Activated CD4-positive, CD25-positive, alpha-beta regulatory T cell treated with anti-CD3 and anti-CD28 coated beads, Interleukin-2, amount 50 U/mL, for 72 hours (primary cell): ENCODE data around the gene OSBP2.
"Not testable (repeated sequence)": the region's sequence is repeated elsewhere in the genome, so short reads cannot be mapped to it uniquely, and the experiment has no call there.

Experiments used
- DNase-seq: peaks from one replicate; pipeline ENCODE4 v3.0.0; 2021

OSBP2 gene

GRCh38 chr22:30679895-30680690 is 14.6 kb upstream of the OSBP2 start:
- DNase-seq: not testable (repeated sequence)

GRCh38 chr22:30680991-30681770 is 13.5 kb upstream of the OSBP2 start:
- no peak for DNase-seq

GRCh38 chr22:30681831-30682230 is 12.8 kb upstream of the OSBP2 start:
- DNase-seq: no peak

- DNase-seq: no peak
These were observed 9.5 kb upstream of the OSBP2 start for GRCh38 chr22:30685178-30685577.

DNA sequence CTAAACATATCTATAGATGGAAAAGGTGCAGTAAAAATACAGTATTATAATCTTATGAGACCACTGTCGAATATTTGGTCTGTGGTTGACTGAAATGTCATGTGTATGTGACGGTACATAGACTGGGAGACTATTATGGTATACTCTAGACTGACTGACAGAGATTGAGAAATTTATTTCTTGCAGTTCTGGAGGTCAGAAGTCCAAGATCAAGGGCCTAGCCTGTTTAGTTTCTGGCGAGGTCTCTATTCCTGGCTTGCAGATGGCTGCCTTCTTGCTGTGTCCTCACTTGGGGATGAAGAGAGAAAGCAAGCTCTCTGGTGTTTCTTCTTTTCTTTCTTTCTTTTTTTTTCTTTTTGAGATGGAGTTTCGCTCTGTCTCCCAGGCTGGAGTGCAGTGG is 7.3 kb upstream of the OSBP2 start:
- DNase-seq: no peak

DNA sequence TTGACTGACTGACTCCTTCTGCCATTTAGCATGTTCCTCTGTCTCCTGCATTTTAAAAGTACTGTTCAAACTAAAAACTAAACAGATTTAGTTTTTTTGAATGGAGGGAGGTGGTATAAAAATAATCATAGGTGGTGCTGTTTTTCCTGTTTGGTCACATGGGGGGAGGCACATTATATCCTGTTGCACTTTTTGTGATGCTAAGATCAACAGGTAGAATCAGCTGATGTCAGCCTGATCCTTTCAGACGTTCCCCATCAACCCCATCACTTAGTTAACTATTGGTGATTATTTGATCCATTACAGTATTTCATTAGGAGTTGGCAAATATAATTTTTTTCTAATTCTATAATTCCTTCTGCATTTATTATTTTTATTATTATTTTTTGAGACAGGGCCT is 5.1 kb upstream of the OSBP2 start:
- no peak for DNase-seq

- DNase-seq: no peak
These were observed 3.5 kb upstream of the OSBP2 start for GRCh38 chr22:30691204-30691603.

GRCh38 chr22:30694171-30694639 is 469 bp upstream of the OSBP2 start:
- peak; percentile 58 for DNase-seq

- DNase-seq: peak; percentile 33
These were observed 727 bp downstream of the OSBP2 start for GRCh38 chr22:30695351-30695851.

- no peak for DNase-seq
These were observed 1.4 kb downstream of the OSBP2 start for GRCh38 chr22:30695871-30696655.

- DNase-seq: no peak
These were observed 3.3 kb downstream of the OSBP2 start for GRCh38 chr22:30697975-30698374.

DNA sequence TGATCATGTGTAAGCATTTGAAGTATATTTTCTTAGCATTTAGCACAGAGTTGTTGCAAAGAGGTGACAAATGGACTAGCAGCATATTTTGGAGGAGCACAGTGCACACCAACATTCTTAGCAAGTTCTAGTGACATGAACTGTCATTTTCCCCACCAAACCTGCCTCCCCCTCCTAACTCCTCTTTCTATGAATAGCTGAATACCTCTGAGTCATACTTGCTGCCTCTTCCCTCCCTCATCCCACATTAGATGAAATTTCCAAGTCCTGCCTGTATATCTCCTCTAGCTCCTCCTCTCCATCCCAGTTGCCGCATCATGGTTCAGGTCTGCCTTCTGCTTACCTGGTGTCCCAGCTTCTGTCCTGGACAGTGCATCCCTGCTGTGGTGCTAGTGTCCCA is 7.2 kb downstream of the OSBP2 start:
- no peak for DNase-seq

GRCh38 chr22:30702856-30703255 is 8.2 kb downstream of the OSBP2 start:
- DNase-seq: no peak

DNA sequence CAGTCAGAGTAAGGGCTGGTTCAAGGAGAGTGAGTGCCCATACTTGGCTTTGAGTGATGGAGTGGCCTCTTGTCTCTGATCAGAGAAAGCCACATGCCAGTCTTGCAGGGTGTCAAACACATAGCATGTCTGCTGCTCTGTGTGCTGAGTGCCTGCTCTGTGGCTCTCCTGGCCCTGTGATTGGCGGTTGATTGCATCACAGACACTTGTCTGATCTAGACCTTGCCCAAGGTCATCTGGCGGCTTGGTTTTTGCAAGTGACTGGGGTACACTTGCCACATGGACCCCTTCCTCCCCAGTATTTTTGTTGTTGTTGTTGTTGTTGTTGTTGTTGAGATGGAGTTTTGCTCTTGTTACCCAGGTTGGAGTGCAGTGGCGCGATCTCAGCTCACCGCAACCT is 10.3 kb downstream of the OSBP2 start:
- DNase-seq: no peak

GRCh38 chr22:30705710-30706651 is 11.3 kb downstream of the OSBP2 start:
- DNase-seq: no peak

GRCh38 chr22:30709980-30710379 is 15.3 kb downstream of the OSBP2 start:
- not testable (repeated sequence) for DNase-seq

DNA sequence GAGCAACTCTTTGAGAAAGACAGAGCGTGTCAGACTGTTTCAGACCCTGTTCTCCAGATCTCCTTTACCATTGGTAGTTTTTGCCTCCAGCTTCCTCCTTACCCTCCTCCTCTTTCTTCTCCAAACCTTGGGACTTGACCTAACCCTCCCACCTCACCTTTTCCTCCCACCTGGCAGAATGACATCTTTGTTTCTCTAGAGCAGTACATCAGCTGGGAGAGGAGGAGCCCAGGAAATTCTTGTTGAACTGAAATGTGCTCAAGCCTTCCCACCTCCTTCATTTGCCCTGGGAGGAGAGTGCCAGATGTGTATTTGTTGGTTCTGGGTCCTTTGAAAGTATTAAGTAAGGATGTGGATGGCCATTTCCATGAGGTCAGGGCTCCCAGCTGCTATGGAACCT is 17.4 kb downstream of the OSBP2 start:
- DNase-seq: no peak

- no peak for DNase-seq
These were observed 19.4 kb downstream of the OSBP2 start for GRCh38 chr22:30714062-30714461.

DNA sequence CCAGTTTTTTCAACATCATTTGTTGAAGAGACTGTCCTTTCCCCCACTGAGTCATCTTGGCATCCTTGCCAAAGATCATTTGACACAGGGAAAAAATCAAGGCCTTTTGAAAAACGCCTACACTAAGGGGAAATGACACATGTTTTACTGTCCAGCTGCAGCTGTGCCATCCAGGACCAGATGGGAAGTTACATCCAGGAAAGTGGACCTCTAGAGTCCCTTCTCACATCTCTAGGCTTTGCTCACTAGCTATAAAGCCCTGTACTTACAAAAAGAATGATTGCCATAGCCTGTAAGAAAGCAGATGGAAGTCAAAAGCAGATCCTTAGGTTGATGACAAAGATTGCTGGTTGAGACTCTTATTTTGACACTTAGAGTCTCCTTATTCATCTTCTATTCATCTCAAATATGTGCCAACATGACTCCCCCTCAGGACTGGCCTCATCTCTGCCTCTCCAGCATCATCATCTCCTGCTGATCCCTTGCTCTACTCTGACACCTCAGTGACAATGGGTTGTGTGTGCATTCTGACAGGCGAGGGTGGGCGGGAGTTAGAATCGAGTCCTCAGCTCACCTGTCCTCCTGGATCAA is 22.8 kb downstream of the OSBP2 start:
- no peak for DNase-seq

GRCh38 chr22:30717952-30718351 is 23.3 kb downstream of the OSBP2 start:
- no peak for DNase-seq

- no peak for DNase-seq
These were observed 23.8 kb downstream of the OSBP2 start for GRCh38 chr22:30718491-30718890.

GRCh38 chr22:30718938-30719337 is 24.3 kb downstream of the OSBP2 start:
- DNase-seq: no peak
